Transverse colon (tissue), 4 donors: ENCODE results near the gene THAP5. TPM values are rescaled to one million over a fixed set of nuclear protein-coding genes. Genes with fewer than 3 reads are reported as not detected.
A peak's percentile ranks its signal among the peaks of the same experiment; 100 is the strongest.

Experiments
- DNase-seq: peaks from one replicate; pipeline ENCODE4 v3.0.0-alpha.2; 2019
- H3K27ac ChIP-seq, 4 donors: fragments of 200-600 bp; sonication (generic); 2 replicates each; pipeline ENCODE4 v1.5.1; 2016 to 2018; ENCODE audit warnings: inconsistent platforms in 4 of 4
- H3K27me3 ChIP-seq: fragments of 200-600 bp; sonication (generic); 2 replicates; pipeline ENCODE4 v1.5.1; 2017; ENCODE audit warnings: inconsistent platforms
- H3K36me3 ChIP-seq, 4 donors: fragments of 200-600 bp; sonication (generic); 2 replicates each; pipeline ENCODE4 v1.5.1; 2017 to 2019; ENCODE audit warnings: inconsistent platforms in 4 of 4
- H3K4me1 ChIP-seq, 4 donors: fragments of 200-600 bp; sonication (generic); 2 replicates each; pipeline ENCODE4 v1.5.1; 2017 to 2020; ENCODE audit warnings: inconsistent platforms in 4 of 4
- H3K4me3 ChIP-seq, 4 donors: fragments of 200-600 bp; sonication (generic); 1 replicate in 1 of 4; 2 replicates in 3 of 4; pipeline versions ENCODE4 v1.5.1 to v1.6.1; 2017 to 2019; ENCODE audit warnings: inconsistent platforms in 4 of 4
- H3K9me3 ChIP-seq, 2 donors: fragments of 200-600 bp; sonication (generic); 2 replicates each; pipeline ENCODE4 v1.5.1; 2017 to 2019; ENCODE audit warnings: inconsistent platforms in 2 of 2
- CTCF ChIP-seq, 5 experiments: fragments of 200-600 bp in 3 of 5; fragments of 450-650 bp in 2 of 5; sonication (generic) in 3 of 5; IDR thresholded peaks; 1 replicate in 2 of 5; 2 replicates in 3 of 5; pipeline ENCODE4 v1.5.1; 2016 to 2017; ENCODE audit warnings: antibody characterized with exemption in 5 of 5, inconsistent platforms in 3 of 5, mild to moderate bottlenecking in 2 of 5, moderate library complexity in 1 of 5
- EP300 ChIP-seq: sonication (generic); formaldehyde crosslinking; IDR thresholded peaks from one replicate; pipeline ENCODE4 v1.6.1; 2017; ENCODE audit warnings: antibody characterized with exemption, low read depth
- POLR2A ChIP-seq: fragments of 450-650 bp; IDR thresholded peaks from one replicate; pipeline ENCODE4 v1.6.1; 2016; ENCODE audit warnings: antibody characterized with exemption, mild to moderate bottlenecking, moderate library complexity
- POLR2AphosphoS5 ChIP-seq, 3 donors: sonication (generic); formaldehyde crosslinking; IDR thresholded peaks; one replicate each; pipeline ENCODE4 v1.6.1; 2016; ENCODE audit warnings: antibody characterized with exemption in 3 of 3
- WGBS, 2 donors: methylation state at CpG; one replicate each; pipeline ENCODE4 v1.1.5; 2018; ENCODE audit warnings: low coverage in 1 of 2; 5-methylcytosine and 5-hydroxymethylcytosine counted together
- in situ Hi-C, 4 donors: fragments of 200-750 bp; cut with MboI; loops; one replicate each; pipeline versions ENCODE4 v1.15.0 to v1.15.1; 2017; ENCODE audit warnings: low sequenced_read_pairs in 3 of 4, low pct_ligation_motif_present in 1 of 4, low pct_unique_long_range_greater_than_20kb in 1 of 4
- intact Hi-C: fragments of 100-400 bp; cut with DNase I; formaldehyde crosslinking; loops from one replicate; pipeline ENCODE4 v1.15.1; 2023; ENCODE audit warnings: low total_unique reads
- total RNA-seq, 4 donors: library from RNA; depleted of rRNA; stranded (reverse); fragments of >200 nt; gene quantifications; one replicate each; pipeline ENCODE4 v1.1.0, GENCODE V29; 2016

THAP5 gene
- total RNA-seq, 4 donors from 2014 or later, result 2.2 to 19.1 (median 12.8) TPM

- no peaks in the 10 kb centered on the region for H3K4me1 ChIP-seq
- H3K9me3 ChIP-seq, result no peaks in the 10 kb centered on the region
- intact Hi-C loops, result no loop called here
- no peak overlapping the region for H3K4me3 ChIP-seq
- 75% methylated on average over 2 of the region's 2 CpGs; no CpG with 5 or more reads in 1 of the 2 donors for WGBS, 2 donors
- DNase-seq, result no peak
- H3K36me3 ChIP-seq, result no peaks in the 10 kb centered on the region
- in situ Hi-C loops, result no loop called here
- H3K27ac ChIP-seq, result no peak overlapping the region
- H3K27me3 ChIP-seq, result no peaks in the 10 kb centered on the region
- TF ChIP-seq CTCF (IDR thresholded peaks at IDR 0.05), result no peak
- TF ChIP-seq POLR2AphosphoS5 (IDR thresholded peaks at IDR 0.05), result no peak
- no peak for TF ChIP-seq POLR2A
- no peak for TF ChIP-seq EP300
These were observed 32.3 kb downstream of the THAP5 start for GRCh38 chr7:108537229-108537628.

- in situ Hi-C loops, result no loop called here
- DNase-seq, result no peak
- TF ChIP-seq EP300, result no peak
- TF ChIP-seq CTCF (IDR thresholded peaks at IDR 0.05), result no peak
- no peak for TF ChIP-seq POLR2AphosphoS5 (IDR thresholded peaks at IDR 0.05)
- no peak for TF ChIP-seq POLR2A
- WGBS, 2 donors, result 67 to 78% methylated on average over 1 of the region's 1 CpG
- Histone ChIP-seq H3K4me3 (no peak overlapping the region), H3K36me3 (no peaks in the 10 kb centered on the region), H3K9me3 (no peaks in the 10 kb centered on the region), H3K27me3 (no peaks in the 10 kb centered on the region), H3K27ac (no peak overlapping the region), H3K4me1 (no peaks in the 10 kb centered on the region)
- intact Hi-C loops, result no loop called here
These were observed 33.8 kb downstream of the THAP5 start for GRCh38 chr7:108535744-108536143.

GRCh38 chr7:108535257-108535656 lies 34.2 kb downstream of the THAP5 start:
- Histone ChIP-seq H3K36me3 (no peaks in the 10 kb centered on the region), H3K9me3 (no peaks in the 10 kb centered on the region), H3K4me1 (no peaks in the 10 kb centered on the region), H3K27ac (no peak overlapping the region), H3K4me3 (no peak overlapping the region), H3K27me3 (no peaks in the 10 kb centered on the region)
- 80 to 81% methylated on average over 4 to 5 of the region's 5 CpGs for WGBS, 2 donors
- in situ Hi-C loops, result no loop called here
- DNase-seq, result no peak
- intact Hi-C loops, result no loop called here
- no peak for TF ChIP-seq POLR2A
- TF ChIP-seq POLR2AphosphoS5 (IDR thresholded peaks at IDR 0.05), result no peak
- no peak for TF ChIP-seq EP300
- TF ChIP-seq CTCF (IDR thresholded peaks at IDR 0.05), result no peak

- H3K4me1 ChIP-seq, result no peaks in the 10 kb centered on the region
- TF ChIP-seq POLR2A, result no peak
- no peak for TF ChIP-seq POLR2AphosphoS5 (IDR thresholded peaks at IDR 0.05)
- H3K27ac ChIP-seq, result no peak overlapping the region
- H3K27me3 ChIP-seq, result no peaks in the 10 kb centered on the region
- in situ Hi-C loops, result no loop called here
- intact Hi-C loops, result no loop called here
- no peaks in the 10 kb centered on the region for H3K36me3 ChIP-seq
- 93% methylated on average over 3 of the region's 3 CpGs for WGBS, 2 donors
- DNase-seq, result no peak
- no peak overlapping the region for H3K4me3 ChIP-seq
- no peaks in the 10 kb centered on the region for H3K9me3 ChIP-seq
These were observed 35.8 kb downstream of the THAP5 start for GRCh38 chr7:108533712-108534111.

- DNase-seq, result no peak
- Histone ChIP-seq H3K9me3 (no peaks in the 10 kb centered on the region), H3K4me1 (peaks cover 8 to 15% (median 14%) of the 10 kb centered on the region in 4 donors), H3K27me3 (no peaks in the 10 kb centered on the region), H3K4me3 (no peak overlapping the region), H3K36me3 (no peaks in the 10 kb centered on the region), H3K27ac (peak overlapping the region in 1 of 4 donors; percentile 100)
- intact Hi-C loops, result loop anchor here (5.0 kb wide), 1 partner anchor 38 kb away; the partner anchor contains the start of genes DNAJB9 and THAP5
- in situ Hi-C loops, result loop anchor here in 1 of 4 donors (10.0 kb wide), 1 partner anchor 45 kb away; no protein-coding TSS in a partner anchor
- 59 to 70% methylated on average over 2 to 3 of the region's 3 CpGs for WGBS, 2 donors
- TF ChIP-seq EP300, result no peak
- TF ChIP-seq POLR2A, result no peak
- no peak for TF ChIP-seq POLR2AphosphoS5 (IDR thresholded peaks at IDR 0.05)
- no peak for TF ChIP-seq CTCF (IDR thresholded peaks at IDR 0.05)
These were observed 40.2 kb downstream of the THAP5 start for GRCh38 chr7:108529341-108529740.
